SU-DHL-6 (cell line): ENCODE results near the gene LDB2.

Source experiments
- H2AFZ ChIP-seq: fragments of 200-600 bp; sonication (generic); 2 replicates; pipeline ENCODE4 v1.6.1; 2014; ENCODE audit warnings: low read depth, mild to moderate bottlenecking, moderate library complexity, mixed read lengths, antibody characterized with exemption, low read length; ENCODE audit not compliant: severe bottlenecking
- H3F3A ChIP-seq: fragments of 200-600 bp; shearing (Covaris generic); 2 replicates; pipeline ENCODE4 v1.6.0; 2016; ENCODE audit warnings: antibody characterized with exemption, mild to moderate bottlenecking; ENCODE audit not compliant: insufficient read depth
- H3K27ac ChIP-seq: fragments of 200-600 bp; sonication (generic); 2 replicates; pipeline ENCODE4 v1.5.1; 2016; ENCODE audit warnings: low read depth, mild to moderate bottlenecking, low read length, moderate library complexity, mixed read lengths
- H3K27me3 ChIP-seq: fragments of 200-600 bp; sonication (generic), shearing (Covaris generic); 2 replicates; pipeline ENCODE4 v1.6.0; 2014; ENCODE audit warnings: mild to moderate bottlenecking, low read length
- H3K36me3 ChIP-seq: fragments of 200-600 bp; sonication (generic); 2 replicates; pipeline ENCODE4 v1.6.1; 2014; ENCODE audit warnings: mild to moderate bottlenecking, low read length, mixed read lengths
- H3K4me2 ChIP-seq: fragments of 300-600, 200-600 bp; shearing (Covaris generic), sonication (generic); 2 replicates; pipeline ENCODE4 v1.6.0; 2014; ENCODE audit warnings: low read length, low read depth, mild to moderate bottlenecking; ENCODE audit not compliant: poor library complexity, severe bottlenecking
- H3K4me3 ChIP-seq: fragments of 200-600 bp; sonication (generic); 2 replicates; pipeline ENCODE4 v1.5.1; 2014; ENCODE audit warnings: antibody characterized with exemption, low read length, mild to moderate bottlenecking, mixed read lengths; ENCODE audit not compliant: insufficient read depth, poor library complexity, severe bottlenecking
- H3K79me2 ChIP-seq: fragments of 200-600 bp; sonication (generic); 2 replicates; pipeline ENCODE4 v1.6.1; 2014; ENCODE audit warnings: mild to moderate bottlenecking, low read length, moderate library complexity; ENCODE audit not compliant: insufficient read depth
- H3K9ac ChIP-seq: fragments of 200-600 bp; sonication (generic); 2 replicates; pipeline ENCODE4 v1.7.0; 2014; ENCODE audit warnings: mild to moderate bottlenecking, low read length
- H3K9me2 ChIP-seq: fragments of 200-600 bp; sonication (generic); replicated peaks from 2 replicates; pipeline ENCODE4 v1.6.1; 2014; ENCODE audit warnings: low read length; ENCODE audit not compliant: insufficient read depth
- H3K9me3 ChIP-seq: fragments of 200-600 bp; sonication (generic); 2 replicates; pipeline ENCODE4 v1.6.1; 2014; ENCODE audit warnings: low read length, mixed read lengths; ENCODE audit not compliant: insufficient read depth
- H4K20me1 ChIP-seq: fragments of 200-600 bp; sonication (generic); 2 replicates; pipeline ENCODE4 v1.6.1; 2014; ENCODE audit warnings: low read depth, mild to moderate bottlenecking, antibody characterized with exemption, low read length, moderate library complexity, mixed read lengths
- EZH2phosphoT487 ChIP-seq: fragments of 200-600 bp; sonication (generic), shearing (Covaris generic); conservative IDR thresholded peaks from 2 replicates; pipeline ENCODE4 v1.6.1; 2018; ENCODE audit warnings: mild to moderate bottlenecking, antibody characterized with exemption, low read length, moderate library complexity, mixed read lengths
- TF ChIP-seq, protein P1 (sequence below): fragments of 200-600 bp; sonication (generic); IDR thresholded peaks from one replicate; pipeline ENCODE4 v1.5.1; 2017; ENCODE audit warnings: antibody characterized with exemption, mild to moderate bottlenecking, low read length, moderate library complexity; ENCODE audit not compliant: insufficient read depth, poor library complexity, severe bottlenecking

The LDB2 gene

DNA sequence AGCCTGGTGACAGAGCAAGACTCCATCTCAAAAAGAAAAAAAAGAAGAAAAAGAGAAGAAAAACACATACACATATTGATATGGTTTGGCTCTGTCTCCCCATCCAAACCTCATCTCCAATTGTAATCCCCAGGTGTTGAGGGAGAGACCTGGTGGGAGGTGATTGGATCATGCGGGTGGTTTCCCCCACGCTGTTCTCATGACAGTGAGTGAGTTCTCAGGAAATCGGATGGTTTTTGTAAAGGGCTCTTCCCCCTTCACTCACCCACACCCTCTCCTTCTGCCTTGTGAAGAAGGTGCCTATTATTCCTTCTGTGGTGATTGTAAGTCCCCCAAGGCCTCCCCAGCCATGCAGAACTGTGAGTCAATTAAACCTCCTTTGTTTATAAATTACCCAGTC lies 68.4 kb downstream of the LDB2 start:
- no peaks in the 10 kb centered on the region for H3K79me2 ChIP-seq
- H3K27me3 ChIP-seq, result no peaks in the 10 kb centered on the region
- H3K9me3 ChIP-seq, result no peaks in the 10 kb centered on the region; the same call in 1 of the 2 replicates
- no peak overlapping the region for H3K9ac ChIP-seq
- TF ChIP-seq, protein P1, sequence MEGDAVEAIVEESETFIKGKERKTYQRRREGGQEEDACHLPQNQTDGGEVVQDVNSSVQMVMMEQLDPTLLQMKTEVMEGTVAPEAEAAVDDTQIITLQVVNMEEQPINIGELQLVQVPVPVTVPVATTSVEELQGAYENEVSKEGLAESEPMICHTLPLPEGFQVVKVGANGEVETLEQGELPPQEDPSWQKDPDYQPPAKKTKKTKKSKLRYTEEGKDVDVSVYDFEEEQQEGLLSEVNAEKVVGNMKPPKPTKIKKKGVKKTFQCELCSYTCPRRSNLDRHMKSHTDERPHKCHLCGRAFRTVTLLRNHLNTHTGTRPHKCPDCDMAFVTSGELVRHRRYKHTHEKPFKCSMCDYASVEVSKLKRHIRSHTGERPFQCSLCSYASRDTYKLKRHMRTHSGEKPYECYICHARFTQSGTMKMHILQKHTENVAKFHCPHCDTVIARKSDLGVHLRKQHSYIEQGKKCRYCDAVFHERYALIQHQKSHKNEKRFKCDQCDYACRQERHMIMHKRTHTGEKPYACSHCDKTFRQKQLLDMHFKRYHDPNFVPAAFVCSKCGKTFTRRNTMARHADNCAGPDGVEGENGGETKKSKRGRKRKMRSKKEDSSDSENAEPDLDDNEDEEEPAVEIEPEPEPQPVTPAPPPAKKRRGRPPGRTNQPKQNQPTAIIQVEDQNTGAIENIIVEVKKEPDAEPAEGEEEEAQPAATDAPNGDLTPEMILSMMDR, result no peak
- H3K4me2 ChIP-seq, result no peak overlapping the region
- no peak overlapping the region for H3K27ac ChIP-seq
- H2AFZ ChIP-seq, result no peak overlapping the region
- H3K9me2 ChIP-seq, result no peaks in the 10 kb centered on the region
- no peaks in the 10 kb centered on the region for H3K36me3 ChIP-seq
- H3F3A ChIP-seq, result no peaks in the 10 kb centered on the region
- no peak overlapping the region for H3K4me3 ChIP-seq
- H4K20me1 ChIP-seq, result no peaks in the 10 kb centered on the region

DNA sequence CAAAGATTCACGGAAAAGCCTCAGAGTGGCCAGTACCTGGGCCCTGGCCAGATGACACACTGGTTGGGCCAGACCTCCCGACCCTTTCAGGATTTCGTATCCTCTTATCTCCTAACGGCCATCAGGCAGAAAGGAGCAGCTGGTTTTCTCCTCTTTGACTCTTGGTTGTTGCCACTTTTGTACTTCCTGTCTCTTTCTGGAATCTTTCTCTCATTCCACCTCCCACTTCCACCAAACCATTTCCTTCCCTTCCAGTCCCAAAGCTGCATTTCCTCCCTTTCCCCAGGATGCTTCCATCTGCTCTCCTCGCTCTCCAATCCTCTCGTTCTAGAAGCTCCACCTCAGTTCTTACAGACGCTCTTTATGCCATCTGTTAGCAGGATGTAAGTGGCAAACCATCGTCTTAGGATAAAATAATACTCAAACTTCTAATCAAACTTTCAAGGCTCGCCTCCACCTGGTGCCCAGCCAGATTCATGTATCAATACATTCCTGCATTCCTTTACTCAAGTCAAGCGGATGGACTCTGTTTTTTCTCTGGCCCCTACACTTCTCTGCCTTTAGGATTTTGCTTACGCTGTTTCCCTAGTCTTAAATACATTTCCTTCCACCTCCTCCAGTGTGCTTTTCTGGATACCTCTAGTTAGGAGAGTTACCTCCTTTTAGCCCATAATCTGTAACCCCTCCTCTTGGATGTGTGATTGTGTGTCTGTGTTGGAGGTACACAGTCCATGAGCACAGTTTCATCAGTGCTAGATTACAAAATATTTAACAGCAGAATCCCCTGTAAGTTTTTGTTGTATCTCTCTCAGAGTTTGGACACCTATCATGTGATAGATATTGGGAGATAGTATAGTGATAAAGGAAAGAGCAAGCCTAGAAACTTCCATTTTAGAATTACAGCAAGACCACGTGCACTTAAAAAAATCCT lies 70.4 kb downstream of the LDB2 start:
- H3K9ac ChIP-seq, result no peak overlapping the region
- H3K4me3 ChIP-seq, result no peak overlapping the region
- no peaks in the 10 kb centered on the region for H3K79me2 ChIP-seq
- H2AFZ ChIP-seq, result no peak overlapping the region
- no peaks in the 10 kb centered on the region for H3K27me3 ChIP-seq
- H3K36me3 ChIP-seq, result no peaks in the 10 kb centered on the region
- no peak overlapping the region for H3K4me2 ChIP-seq
- H3K9me3 ChIP-seq, result no peaks in the 10 kb centered on the region; the same call in 1 of the 2 replicates
- H3K27ac ChIP-seq, result no peak overlapping the region
- no peaks in the 10 kb centered on the region for H3F3A ChIP-seq
- H4K20me1 ChIP-seq, result no peaks in the 10 kb centered on the region
- TF ChIP-seq EZH2phosphoT487, result no peak
- TF ChIP-seq, protein P1, result no peak
- H3K9me2 ChIP-seq, result no peaks in the 10 kb centered on the region

DNA sequence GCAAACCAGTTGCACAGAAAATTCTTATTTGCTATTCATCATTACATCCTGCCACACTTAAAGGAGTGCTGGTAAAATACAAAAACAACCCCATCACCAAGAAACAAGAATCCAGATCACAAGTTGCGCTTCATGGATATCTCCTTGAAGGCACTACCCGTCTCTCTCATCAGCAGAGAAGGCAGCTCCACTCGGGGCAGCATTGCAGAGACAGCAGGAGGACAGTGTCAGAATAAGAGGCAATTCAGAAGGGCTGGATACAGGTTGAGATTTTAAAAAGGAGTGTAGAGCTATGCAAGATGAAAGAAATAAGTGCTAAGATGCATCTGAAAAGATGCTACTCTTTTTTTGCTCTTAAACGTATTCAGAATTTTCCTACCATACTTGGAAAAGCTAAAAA lies 71.4 kb downstream of the LDB2 start:
- Histone ChIP-seq H3F3A (no peaks in the 10 kb centered on the region), H3K4me2 (no peak overlapping the region), H2AFZ (no peak overlapping the region), H3K9me2 (no peaks in the 10 kb centered on the region), H3K4me3 (no peak overlapping the region), H3K27ac (no peak overlapping the region), H4K20me1 (no peaks in the 10 kb centered on the region), H3K36me3 (no peaks in the 10 kb centered on the region), H3K79me2 (no peaks in the 10 kb centered on the region), H3K27me3 (no peaks in the 10 kb centered on the region), H3K9ac (no peak overlapping the region), H3K9me3 (no peaks in the 10 kb centered on the region; the same call in 1 of the 2 replicates)
- TF ChIP-seq EZH2phosphoT487, result no peak
- TF ChIP-seq, protein P1, result no peak
